Measurements from ENCODE around the gene ZNF506.
"Not testable (repeated sequence)": the region's sequence is repeated elsewhere in the genome, so short reads cannot be mapped to it uniquely, and the experiment has no call there.

ZNF506 gene

GRCh38 chr19:19858751-19859150 is 37.2 kb upstream of the ZNF506 start:
- Histone ChIP-seq H3K27ac (no peak overlapping the region), H3K27me3 (peaks cover 0 to 7% of the 10 kb centered on the region in 2 donors), H3K36me3 (no peaks in the 10 kb centered on the region), H3K9me3 (no peaks in the 10 kb centered on the region), H3K4me1 (no peaks in the 10 kb centered on the region), H3K4me3 (no peak overlapping the region)
- DNase-seq = no peak
- intact Hi-C loops (cut with DNase I; ENCODE audit: low total_unique reads) = no loop called here
- TF ChIP-seq CTCF (IDR thresholded peaks at IDR 0.05) = no peak

- H3K4me3 ChIP-seq; H3K27me3 ChIP-seq; DNase-seq; H3K9me3 ChIP-seq; H3K27ac ChIP-seq; H3K36me3 ChIP-seq; intact Hi-C loops (cut with DNase I; ENCODE audit: low total_unique reads); H3K4me1 ChIP-seq: not testable (repeated sequence)
These were observed 30.2 kb upstream of the ZNF506 start for GRCh38 chr19:19851740-19852139.

DNA sequence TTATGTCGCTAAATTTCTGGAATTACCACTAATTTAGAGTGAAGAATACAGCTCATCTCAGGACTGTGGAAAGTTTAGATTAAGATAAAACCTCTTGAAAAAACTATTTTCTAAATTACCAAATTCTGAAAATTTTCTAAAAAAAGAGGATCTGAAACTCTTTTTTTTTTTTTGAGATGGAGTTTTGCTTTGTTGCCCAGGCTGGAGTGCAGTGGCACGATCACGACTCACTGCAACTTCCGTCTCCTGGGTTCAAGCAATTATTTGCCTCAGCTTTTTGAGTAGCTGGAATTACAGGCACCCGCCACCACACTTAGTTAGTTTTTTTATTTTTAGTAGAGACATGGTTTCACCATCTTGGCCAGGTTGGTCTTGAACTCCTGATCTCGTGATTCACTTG is 27.5 kb upstream of the ZNF506 start:
- Histone ChIP-seq H3K4me3 (no peak overlapping the region), H3K36me3 (no peaks in the 10 kb centered on the region), H3K27me3 (no peaks in the 10 kb centered on the region), H3K9me3 (no peaks in the 10 kb centered on the region), H3K27ac (no peak overlapping the region), H3K4me1 (no peaks in the 10 kb centered on the region)
- intact Hi-C loops (cut with DNase I; ENCODE audit: low total_unique reads) = no loop called here
- no peak for DNase-seq
- TF ChIP-seq CTCF (IDR thresholded peaks at IDR 0.05) = no peak

DNA sequence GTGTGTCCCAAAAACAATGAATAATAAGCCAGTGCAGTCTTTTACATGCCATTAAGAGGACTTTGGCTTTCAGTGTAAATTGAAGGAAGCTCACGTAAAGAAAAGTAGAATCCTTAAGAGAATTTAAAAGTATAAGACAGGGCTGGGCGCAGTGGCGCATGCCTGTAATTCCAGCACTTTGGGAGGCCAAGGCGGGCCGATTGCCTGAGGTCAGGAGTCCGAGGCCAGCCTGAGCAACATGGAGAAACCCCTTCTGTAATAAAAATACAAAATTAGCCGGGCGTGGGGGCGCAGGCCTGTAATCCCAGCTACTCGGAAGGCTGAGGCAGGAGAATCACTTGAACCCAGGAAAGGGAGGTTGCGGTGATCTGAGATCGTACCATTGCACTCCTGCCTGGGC is 26.2 kb upstream of the ZNF506 start:
- Histone ChIP-seq H3K9me3 (peaks cover 0 to 5% (median 0%) of the 10 kb centered on the region in 3 donors), H3K4me3 (no peak overlapping the region), H3K27me3 (no peaks in the 10 kb centered on the region), H3K4me1 (no peaks in the 10 kb centered on the region), H3K36me3 (no peaks in the 10 kb centered on the region), H3K27ac (no peak overlapping the region)
- DNase-seq = no peak
- intact Hi-C loops (cut with DNase I; ENCODE audit: low total_unique reads) = no loop called here
- TF ChIP-seq CTCF (IDR thresholded peaks at IDR 0.05) = no peak

DNA sequence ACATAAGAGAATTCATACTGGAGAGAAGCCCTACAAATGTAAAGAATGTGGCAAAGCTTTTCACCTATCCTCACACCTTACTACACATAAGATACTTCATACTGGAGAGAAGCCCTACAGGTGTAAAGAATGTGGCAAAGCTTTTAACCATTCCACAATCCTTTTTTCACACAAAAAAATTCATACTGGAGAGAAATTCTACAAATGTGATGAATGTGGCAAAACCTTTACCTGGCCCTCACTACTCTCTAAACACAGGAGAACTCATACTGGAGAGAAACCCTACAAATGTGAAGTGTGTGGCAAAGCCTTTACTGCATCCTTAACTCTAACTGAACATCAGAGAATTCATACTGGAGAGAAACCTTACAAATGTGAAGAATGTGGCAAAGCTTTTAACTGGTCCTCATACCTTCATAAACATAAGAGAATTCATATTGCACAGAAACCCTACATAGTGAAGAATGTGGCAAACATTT is 14.0 kb upstream of the ZNF506 start:
- H3K4me3 ChIP-seq = no peak overlapping the region
- H3K4me1 ChIP-seq = no peaks in the 10 kb centered on the region
- H3K27ac ChIP-seq = no peak overlapping the region
- TF ChIP-seq CTCF (IDR thresholded peaks at IDR 0.05) = no peak
- peaks cover 11 to 73% (median 51%) of the 10 kb centered on the region in 3 donors for H3K9me3 ChIP-seq
- H3K36me3 ChIP-seq = peaks cover 0 to 5% (median 3%) of the 10 kb centered on the region in 3 donors
- DNase-seq = no peak
- intact Hi-C loops (cut with DNase I; ENCODE audit: low total_unique reads) = no loop called here
- no peaks in the 10 kb centered on the region for H3K27me3 ChIP-seq

DNA sequence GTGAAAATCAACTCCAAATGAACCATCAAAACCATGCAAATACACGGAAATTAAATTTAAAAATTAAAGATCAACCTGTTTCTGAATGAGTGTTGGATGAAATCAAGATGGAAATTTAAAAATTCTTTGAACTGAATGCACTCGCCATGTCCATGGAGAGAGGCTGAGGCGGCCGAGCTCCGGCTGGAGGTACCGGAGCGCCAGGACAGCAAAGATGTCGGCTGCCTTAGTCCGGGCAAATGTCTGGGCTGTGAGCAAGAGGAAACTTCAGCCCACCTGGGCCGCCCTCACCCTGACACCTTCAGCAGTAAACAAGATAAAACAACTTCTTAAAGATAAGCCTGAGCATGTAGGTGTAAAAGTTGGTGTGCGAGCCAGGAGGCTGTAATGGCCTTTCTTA is 5.3 kb upstream of the ZNF506 start:
- TF ChIP-seq CTCF (IDR thresholded peaks at IDR 0.05) = no peak
- Histone ChIP-seq H3K36me3 (peaks cover 0 to 3% (median 0%) of the 10 kb centered on the region in 3 donors), H3K9me3 (peaks cover 4 to 36% (median 20%) of the 10 kb centered on the region in 3 donors), H3K4me3 (no peak overlapping the region), H3K4me1 (no peaks in the 10 kb centered on the region), H3K27me3 (no peaks in the 10 kb centered on the region), H3K27ac (no peak overlapping the region)
- no peak for DNase-seq
- intact Hi-C loops (cut with DNase I; ENCODE audit: low total_unique reads) = no loop called here

Measured in tibial artery (tissue), 4 donors.